ENCODE data around the gene SUSD4. TPM values are rescaled to one million over a fixed set of nuclear protein-coding genes. Genes with fewer than 3 reads are reported as not detected.

Gene SUSD4
- total RNA-seq, 1 donor from 2014 or later, result 0.51 TPM

GRCh38 chr1:223363057-223363855 is 720 bp downstream of the SUSD4 start:
- intact Hi-C loops (cut with micrococcal nuclease), result loop anchor here (5.0 kb wide), 1 partner anchor 221 kb away; the partner anchor contains the start of gene TLR5

GRCh38 chr1:223358826-223359225 is 5.2 kb downstream of the SUSD4 start:
- intact Hi-C loops (cut with micrococcal nuclease), result no loop called here

GRCh38 chr1:223355699-223356098 is 8.3 kb downstream of the SUSD4 start:
- intact Hi-C loops (cut with micrococcal nuclease), result no loop called here

GRCh38 chr1:223353939-223354338 is 10.0 kb downstream of the SUSD4 start:
- intact Hi-C loops (cut with micrococcal nuclease), result no loop called here

- intact Hi-C loops (cut with micrococcal nuclease), result no loop called here
Measured at GRCh38 chr1:223352944-223353343, 11.0 kb downstream of the SUSD4 start.

GRCh38 chr1:223350361-223350908 is 13.5 kb downstream of the SUSD4 start:
- intact Hi-C loops (cut with micrococcal nuclease), result no loop called here

GRCh38 chr1:223349241-223349640 is 14.7 kb downstream of the SUSD4 start:
- intact Hi-C loops (cut with micrococcal nuclease), result no loop called here

GRCh38 chr1:223348439-223348838 is 15.5 kb downstream of the SUSD4 start:
- intact Hi-C loops (cut with micrococcal nuclease), result no loop called here

GRCh38 chr1:223347583-223347982 is 16.4 kb downstream of the SUSD4 start:
- intact Hi-C loops (cut with micrococcal nuclease), result no loop called here

- intact Hi-C loops (cut with micrococcal nuclease), result no loop called here
Measured at GRCh38 chr1:223346311-223346710, 17.7 kb downstream of the SUSD4 start.

- intact Hi-C loops (cut with micrococcal nuclease), result no loop called here
Measured at GRCh38 chr1:223345720-223346119, 18.3 kb downstream of the SUSD4 start.

- intact Hi-C loops (cut with micrococcal nuclease), result no loop called here
Measured at GRCh38 chr1:223344491-223344890, 19.5 kb downstream of the SUSD4 start.

GRCh38 chr1:223343692-223344091 is 20.3 kb downstream of the SUSD4 start:
- intact Hi-C loops (cut with micrococcal nuclease), result no loop called here

GRCh38 chr1:223341121-223341520 is 22.9 kb downstream of the SUSD4 start:
- intact Hi-C loops (cut with micrococcal nuclease), result no loop called here

GRCh38 chr1:223340637-223341036 is 23.3 kb downstream of the SUSD4 start:
- intact Hi-C loops (cut with micrococcal nuclease), result no loop called here

GRCh38 chr1:223339861-223340260 is 24.1 kb downstream of the SUSD4 start:
- intact Hi-C loops (cut with micrococcal nuclease), result no loop called here

- intact Hi-C loops (cut with micrococcal nuclease), result no loop called here
Measured at GRCh38 chr1:223338811-223339746, 24.9 kb downstream of the SUSD4 start.

GRCh38 chr1:223337174-223337869 is 26.7 kb downstream of the SUSD4 start:
- intact Hi-C loops (cut with micrococcal nuclease), result no loop called here

- intact Hi-C loops (cut with micrococcal nuclease), result no loop called here
Measured at GRCh38 chr1:223334156-223334555, 29.8 kb downstream of the SUSD4 start.

- intact Hi-C loops (cut with micrococcal nuclease), result no loop called here
Measured at GRCh38 chr1:223332997-223333396, 31.0 kb downstream of the SUSD4 start.

- intact Hi-C loops (cut with micrococcal nuclease), result no loop called here
Measured at GRCh38 chr1:223331929-223332328, 32.0 kb downstream of the SUSD4 start.
